Vagina (tissue), 2 donors: ENCODE data around the gene TBX15.

ENCODE experiments used
- POLR2A ChIP-seq, 2 donors: fragments of 450-650 bp; IDR thresholded peaks; one replicate each; pipeline ENCODE4 v1.6.1; 2017; ENCODE audit warnings: antibody characterized with exemption in 2 of 2, mild to moderate bottlenecking in 2 of 2, moderate library complexity in 2 of 2
- POLR2AphosphoS5 ChIP-seq, 2 donors: sonication (generic); formaldehyde crosslinking; IDR thresholded peaks; one replicate each; pipeline ENCODE4 v1.9.0; 2017; ENCODE audit warnings: antibody characterized with exemption in 2 of 2, mild to moderate bottlenecking in 2 of 2, low read depth in 1 of 2; ENCODE audit not compliant: insufficient read depth in 1 of 2
- TF ChIP-seq, protein P1 (sequence below), 3 experiments: fragments of 450-650 bp in 2 of 3; fragments of 200-600 bp in 1 of 3; sonication (generic) in 1 of 3; IDR thresholded peaks; one replicate each; pipeline ENCODE4 v1.5.1; 2017 to 2019; ENCODE audit warnings: antibody characterized with exemption in 3 of 3, mild to moderate bottlenecking in 2 of 3, moderate library complexity in 2 of 3

GRCh38 chr1:118900643-118901440 lies 87.3 kb downstream of the TBX15 start:
- TF ChIP-seq, protein P1, sequence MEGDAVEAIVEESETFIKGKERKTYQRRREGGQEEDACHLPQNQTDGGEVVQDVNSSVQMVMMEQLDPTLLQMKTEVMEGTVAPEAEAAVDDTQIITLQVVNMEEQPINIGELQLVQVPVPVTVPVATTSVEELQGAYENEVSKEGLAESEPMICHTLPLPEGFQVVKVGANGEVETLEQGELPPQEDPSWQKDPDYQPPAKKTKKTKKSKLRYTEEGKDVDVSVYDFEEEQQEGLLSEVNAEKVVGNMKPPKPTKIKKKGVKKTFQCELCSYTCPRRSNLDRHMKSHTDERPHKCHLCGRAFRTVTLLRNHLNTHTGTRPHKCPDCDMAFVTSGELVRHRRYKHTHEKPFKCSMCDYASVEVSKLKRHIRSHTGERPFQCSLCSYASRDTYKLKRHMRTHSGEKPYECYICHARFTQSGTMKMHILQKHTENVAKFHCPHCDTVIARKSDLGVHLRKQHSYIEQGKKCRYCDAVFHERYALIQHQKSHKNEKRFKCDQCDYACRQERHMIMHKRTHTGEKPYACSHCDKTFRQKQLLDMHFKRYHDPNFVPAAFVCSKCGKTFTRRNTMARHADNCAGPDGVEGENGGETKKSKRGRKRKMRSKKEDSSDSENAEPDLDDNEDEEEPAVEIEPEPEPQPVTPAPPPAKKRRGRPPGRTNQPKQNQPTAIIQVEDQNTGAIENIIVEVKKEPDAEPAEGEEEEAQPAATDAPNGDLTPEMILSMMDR (IDR thresholded peaks at IDR 0.05) = no peak
- TF ChIP-seq POLR2A (IDR thresholded peaks at IDR 0.05) (no peak), POLR2AphosphoS5 (IDR thresholded peaks at IDR 0.05; ENCODE audit: insufficient read depth in 1 of 2, low read depth in 1 of 2) (no peak)
